CD4-positive, alpha-beta T cell (primary cell): ENCODE data around the gene CACNA2D2. TPM values are rescaled to one million over a fixed set of nuclear protein-coding genes. Genes with fewer than 3 reads are reported as not detected.

ENCODE experiments used
- ATAC-seq: fragments of 200-7000 bp; cut with Tn5 transposase; one replicate; pipeline ENCODE4 v1.10.0; 2022; ENCODE audit warnings: mild to moderate bottlenecking; ENCODE audit not compliant: poor library complexity
- CTCF ChIA-PET: fragments of 350-600 bp; sonication (Branson Sonifier 250); formaldehyde crosslinking; loops from one replicate; lab custom pipeline; 2021; ENCODE audit warnings: antibody characterized with exemption, inconsistent platforms; lab: Charles Lee
- POLR2A ChIA-PET: fragments of 350-600 bp; sonication (Branson Sonifier 250); formaldehyde crosslinking; loops from one replicate; lab custom pipeline; 2021; ENCODE audit warnings: antibody characterized with exemption, inconsistent platforms; lab: Charles Lee
- DNase-seq, 14 experiments: peaks; one replicate each; pipeline ENCODE4 v3.0.0-alpha.2; 2013 to 2020; ENCODE audit warnings: mixed read lengths in 2 of 14
- H3K27ac ChIP-seq, 2 donors: one replicate each; pipeline versions ENCODE4 v1.5.1 to v1.7.0; 2013; ENCODE audit warnings: low read length in 2 of 2, low read depth in 1 of 2, mild to moderate bottlenecking in 1 of 2
- H3K27me3 ChIP-seq, 2 experiments: 1 replicate in 1 of 2; 2 replicates in 1 of 2; pipeline versions ENCODE4 v1.6.1 to v1.7.0; 2013; ENCODE audit warnings: low read length in 2 of 2, control low read depth in 1 of 2, mild to moderate bottlenecking in 1 of 2, moderate library complexity in 1 of 2; ENCODE audit not compliant: insufficient read depth in 2 of 2, control insufficient read depth in 1 of 2
- H3K36me3 ChIP-seq: one replicate; pipeline ENCODE4 v1.6.1; 2013; ENCODE audit warnings: low read length, control low read depth; ENCODE audit not compliant: insufficient read depth
- H3K4me1 ChIP-seq: one replicate; pipeline ENCODE4 v1.6.1; 2013; ENCODE audit warnings: low read length, control low read depth; ENCODE audit not compliant: insufficient read depth
- H3K4me3 ChIP-seq: one replicate; pipeline ENCODE4 v1.5.1; 2013; ENCODE audit warnings: mild to moderate bottlenecking, low read length, moderate library complexity
- H3K9me3 ChIP-seq, 2 experiments: 1 replicate in 1 of 2; 2 replicates in 1 of 2; pipeline versions ENCODE4 v1.6.1 to v1.7.0; 2013; ENCODE audit warnings: low read length in 2 of 2, mild to moderate bottlenecking in 2 of 2, control low read depth in 1 of 2, moderate library complexity in 1 of 2; ENCODE audit not compliant: control insufficient read depth in 1 of 2, insufficient read depth in 1 of 2
- H3K27ac Mint-ChIP-seq: one replicate; pipeline ENCODE4 v1.8.0; 2020; ENCODE audit warnings: mixed read lengths
- H3K27me3 Mint-ChIP-seq: one replicate; pipeline ENCODE4 v1.8.0; 2021; ENCODE audit warnings: mixed read lengths
- H3K36me3 Mint-ChIP-seq: one replicate; pipeline ENCODE4 v1.8.0; 2021; ENCODE audit warnings: low read depth, mixed read lengths
- H3K4me1 Mint-ChIP-seq: one replicate; pipeline ENCODE4 v1.8.0; 2021; ENCODE audit warnings: low read depth, mixed read lengths
- H3K4me3 Mint-ChIP-seq: one replicate; pipeline ENCODE4 v1.8.0; 2020; ENCODE audit warnings: mild to moderate bottlenecking, mixed read lengths
- H3K9me3 Mint-ChIP-seq: one replicate; pipeline ENCODE4 v1.8.0; 2020; ENCODE audit warnings: mixed read lengths
- CTCF ChIP-seq: fragments of 200-600 bp; IDR thresholded peaks from one replicate; pipeline ENCODE4 v1.8.0; 2022; ENCODE audit warnings: antibody characterized with exemption, mild to moderate bottlenecking
- intact Hi-C, 2 experiments: fragments of 100-400 bp; cut with DNase I in 1 of 2; cut with micrococcal nuclease in 1 of 2; formaldehyde crosslinking; loops; one replicate each; pipeline versions ENCODE4 v1.15.1 to v1.9.0; 2023 to 2025; cut with DNase I, micrococcal nuclease
- total RNA-seq, 174 experiments: library from RNA in 2 of 174; stranded (reverse) in 2 of 174; gene quantifications; one replicate each; pipeline ENCODE4 v1.2.3 and lab custom pipeline; 2021 to 2026

The CACNA2D2 gene
- total RNA-seq, 2 experiments from 2014 or later: 2.5 to 3.8 TPM

- intact Hi-C loops: no loop called here
- TF ChIP-seq CTCF: no peak
- Mint-ChIP-seq H3K4me1 (no peaks in the 10 kb centered on the region), H3K27ac (no peak overlapping the region), H3K36me3 (no peaks in the 10 kb centered on the region), H3K27me3 (no peaks in the 10 kb centered on the region), H3K4me3 (no peak overlapping the region), H3K9me3 (no peaks in the 10 kb centered on the region)
- H3K27ac ChIP-seq: no peak overlapping the region
- no peak for ATAC-seq
- H3K4me1 ChIP-seq: no peaks in the 10 kb centered on the region
- no peaks in the 10 kb centered on the region for H3K9me3 ChIP-seq
- H3K36me3 ChIP-seq: no peaks in the 10 kb centered on the region
- CTCF ChIA-PET: no interaction called here
- no peak overlapping the region for H3K4me3 ChIP-seq
- POLR2A ChIA-PET: no interaction called here
- no peaks in the 10 kb centered on the region for H3K27me3 ChIP-seq
- DNase-seq: no peak
Observed at GRCh38 chr3:50388016-50388719, 115.3 kb downstream of the CACNA2D2 start.

- Mint-ChIP-seq H3K4me3 (no peak overlapping the region), H3K27me3 (no peaks in the 10 kb centered on the region), H3K27ac (no peak overlapping the region), H3K4me1 (no peaks in the 10 kb centered on the region), H3K9me3 (no peaks in the 10 kb centered on the region), H3K36me3 (no peaks in the 10 kb centered on the region)
- Histone ChIP-seq H3K36me3 (no peaks in the 10 kb centered on the region), H3K27me3 (no peaks in the 10 kb centered on the region), H3K4me1 (no peaks in the 10 kb centered on the region), H3K4me3 (no peak overlapping the region), H3K9me3 (no peaks in the 10 kb centered on the region), H3K27ac (no peak overlapping the region)
- DNase-seq (no peak), ATAC-seq (no peak)
- POLR2A ChIA-PET: no interaction called here
- CTCF ChIA-PET: no interaction called here
- intact Hi-C loops: no loop called here
- no peak for TF ChIP-seq CTCF
Observed at GRCh38 chr3:50385754-50386153, 117.7 kb downstream of the CACNA2D2 start.

GRCh38 chr3:50383750-50384149, 119.7 kb downstream of the CACNA2D2 start:
- CTCF ChIA-PET: no interaction called here
- DNase-seq (no peak), ATAC-seq (no peak)
- H3K36me3 Mint-ChIP-seq: no peaks in the 10 kb centered on the region
- no peaks in the 10 kb centered on the region for H3K9me3 Mint-ChIP-seq
- no peaks in the 10 kb centered on the region for H3K4me1 Mint-ChIP-seq
- no peak for TF ChIP-seq CTCF
- Histone ChIP-seq H3K27me3 (no peaks in the 10 kb centered on the region), H3K4me1 (no peaks in the 10 kb centered on the region), H3K4me3 (no peak overlapping the region), H3K27ac (no peak overlapping the region), H3K36me3 (no peaks in the 10 kb centered on the region), H3K9me3 (no peaks in the 10 kb centered on the region)
- H3K27ac Mint-ChIP-seq: no peak overlapping the region
- H3K4me3 Mint-ChIP-seq: no peak overlapping the region
- no peaks in the 10 kb centered on the region for H3K27me3 Mint-ChIP-seq
- POLR2A ChIA-PET: no interaction called here
- intact Hi-C loops: no loop called here
